ENCODE measurements around the gene ICAM4.

The ICAM4 gene

DNA sequence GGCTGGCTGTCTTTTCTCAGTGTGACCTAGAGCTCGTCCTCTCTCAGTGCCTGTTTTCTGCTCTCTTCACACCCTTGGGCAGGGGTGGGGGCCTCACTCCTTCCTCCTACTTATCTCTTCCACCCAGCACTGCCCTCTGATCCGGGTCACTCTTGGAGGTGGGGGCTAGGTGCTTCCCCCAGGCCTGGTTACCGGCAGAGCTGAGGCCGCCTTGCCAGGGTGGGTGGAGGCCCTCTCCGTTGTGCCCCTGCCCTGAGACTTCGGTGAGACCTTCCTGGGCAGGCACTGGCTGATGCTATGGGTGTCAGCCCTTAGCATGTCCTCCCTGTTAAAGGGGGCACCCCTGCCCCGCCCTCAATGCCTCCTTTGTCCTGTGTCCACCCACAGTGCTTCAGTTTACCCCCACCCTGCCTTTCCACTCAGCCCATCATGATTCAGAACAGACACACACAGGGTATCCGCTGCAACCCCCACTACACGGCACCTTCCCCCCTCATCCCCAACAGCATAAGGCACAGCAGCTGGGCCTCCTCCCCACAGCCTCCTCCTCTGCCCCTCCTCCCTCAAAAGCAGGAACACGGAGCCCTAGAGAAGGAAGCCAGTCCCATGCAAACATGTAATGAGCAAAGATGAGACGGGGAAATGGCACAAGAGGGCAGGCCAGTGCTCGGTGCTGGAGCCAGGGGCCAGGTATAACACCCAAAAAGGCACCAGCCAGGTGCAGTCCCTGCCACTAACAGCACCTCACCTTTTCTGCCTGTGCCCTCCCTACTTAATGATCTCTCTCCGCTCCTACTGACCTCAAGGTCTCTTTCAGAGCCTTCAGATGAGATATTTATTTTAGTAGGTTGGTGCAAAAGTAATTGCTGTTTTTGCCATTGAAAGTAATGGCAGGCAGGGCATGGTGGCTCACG lies 13.0 kb downstream of the ICAM4 start:
- TF ChIP-seq POLR2AphosphoS5 (IDR thresholded peaks at IDR 0.05; ENCODE audit: low read depth) = no peak
- TF ChIP-seq GABPA (IDR thresholded peaks at IDR 0.05; ENCODE audit: low read depth) = no peak
- TF ChIP-seq, protein P1, sequence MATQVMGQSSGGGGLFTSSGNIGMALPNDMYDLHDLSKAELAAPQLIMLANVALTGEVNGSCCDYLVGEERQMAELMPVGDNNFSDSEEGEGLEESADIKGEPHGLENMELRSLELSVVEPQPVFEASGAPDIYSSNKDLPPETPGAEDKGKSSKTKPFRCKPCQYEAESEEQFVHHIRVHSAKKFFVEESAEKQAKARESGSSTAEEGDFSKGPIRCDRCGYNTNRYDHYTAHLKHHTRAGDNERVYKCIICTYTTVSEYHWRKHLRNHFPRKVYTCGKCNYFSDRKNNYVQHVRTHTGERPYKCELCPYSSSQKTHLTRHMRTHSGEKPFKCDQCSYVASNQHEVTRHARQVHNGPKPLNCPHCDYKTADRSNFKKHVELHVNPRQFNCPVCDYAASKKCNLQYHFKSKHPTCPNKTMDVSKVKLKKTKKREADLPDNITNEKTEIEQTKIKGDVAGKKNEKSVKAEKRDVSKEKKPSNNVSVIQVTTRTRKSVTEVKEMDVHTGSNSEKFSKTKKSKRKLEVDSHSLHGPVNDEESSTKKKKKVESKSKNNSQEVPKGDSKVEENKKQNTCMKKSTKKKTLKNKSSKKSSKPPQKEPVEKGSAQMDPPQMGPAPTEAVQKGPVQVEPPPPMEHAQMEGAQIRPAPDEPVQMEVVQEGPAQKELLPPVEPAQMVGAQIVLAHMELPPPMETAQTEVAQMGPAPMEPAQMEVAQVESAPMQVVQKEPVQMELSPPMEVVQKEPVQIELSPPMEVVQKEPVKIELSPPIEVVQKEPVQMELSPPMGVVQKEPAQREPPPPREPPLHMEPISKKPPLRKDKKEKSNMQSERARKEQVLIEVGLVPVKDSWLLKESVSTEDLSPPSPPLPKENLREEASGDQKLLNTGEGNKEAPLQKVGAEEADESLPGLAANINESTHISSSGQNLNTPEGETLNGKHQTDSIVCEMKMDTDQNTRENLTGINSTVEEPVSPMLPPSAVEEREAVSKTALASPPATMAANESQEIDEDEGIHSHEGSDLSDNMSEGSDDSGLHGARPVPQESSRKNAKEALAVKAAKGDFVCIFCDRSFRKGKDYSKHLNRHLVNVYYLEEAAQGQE (IDR thresholded peaks at IDR 0.05; ENCODE audit: insufficient replicate concordance, low read depth) = no peak
- TF ChIP-seq SPI1 (IDR thresholded peaks at IDR 0.05; ENCODE audit: borderline replicate concordance, low read depth) = no peak; the same call in 1 of the 2 replicates
- TF ChIP-seq, protein P2, sequence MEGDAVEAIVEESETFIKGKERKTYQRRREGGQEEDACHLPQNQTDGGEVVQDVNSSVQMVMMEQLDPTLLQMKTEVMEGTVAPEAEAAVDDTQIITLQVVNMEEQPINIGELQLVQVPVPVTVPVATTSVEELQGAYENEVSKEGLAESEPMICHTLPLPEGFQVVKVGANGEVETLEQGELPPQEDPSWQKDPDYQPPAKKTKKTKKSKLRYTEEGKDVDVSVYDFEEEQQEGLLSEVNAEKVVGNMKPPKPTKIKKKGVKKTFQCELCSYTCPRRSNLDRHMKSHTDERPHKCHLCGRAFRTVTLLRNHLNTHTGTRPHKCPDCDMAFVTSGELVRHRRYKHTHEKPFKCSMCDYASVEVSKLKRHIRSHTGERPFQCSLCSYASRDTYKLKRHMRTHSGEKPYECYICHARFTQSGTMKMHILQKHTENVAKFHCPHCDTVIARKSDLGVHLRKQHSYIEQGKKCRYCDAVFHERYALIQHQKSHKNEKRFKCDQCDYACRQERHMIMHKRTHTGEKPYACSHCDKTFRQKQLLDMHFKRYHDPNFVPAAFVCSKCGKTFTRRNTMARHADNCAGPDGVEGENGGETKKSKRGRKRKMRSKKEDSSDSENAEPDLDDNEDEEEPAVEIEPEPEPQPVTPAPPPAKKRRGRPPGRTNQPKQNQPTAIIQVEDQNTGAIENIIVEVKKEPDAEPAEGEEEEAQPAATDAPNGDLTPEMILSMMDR (IDR thresholded peaks at IDR 0.05; ENCODE audit: insufficient read depth, low read length) = no peak
- Histone ChIP-seq H3K27ac (replicated peaks) (no peak overlapping the region), H3K4me3 (replicated peaks; ENCODE audit: insufficient read depth, low read length) (no peak overlapping the region), H3K27me3 (ENCODE audit: insufficient read depth, poor library complexity, severe bottlenecking) (peaks cover 12% of the 10 kb centered on the region)
- peak in 1 of 2 experiments; percentile 80 for DNase-seq (ENCODE audit: low read depth in 1 of 2, low spot score in 1 of 2)

- peak overlapping the region; percentile 64 for H3K27ac ChIP-seq (replicated peaks)
- H3K27me3 ChIP-seq (ENCODE audit: insufficient read depth, poor library complexity, severe bottlenecking) = no peaks in the 10 kb centered on the region
- DNase-seq (ENCODE audit: low read depth in 1 of 2, low spot score in 1 of 2) = peak; percentile 66 to 88
- TF ChIP-seq, protein P1 (IDR thresholded peaks at IDR 0.05; ENCODE audit: insufficient replicate concordance, low read depth) = no peak
- TF ChIP-seq SPI1 (IDR thresholded peaks at IDR 0.05; ENCODE audit: borderline replicate concordance, low read depth) (peak; percentile 27; the same call in 1 of the 2 replicates), GABPA (IDR thresholded peaks at IDR 0.05; ENCODE audit: low read depth) (no peak), POLR2AphosphoS5 (IDR thresholded peaks at IDR 0.05; ENCODE audit: low read depth) (peak; percentile 37; the same call in 1 of the 2 replicates)
- TF ChIP-seq, protein P2 (IDR thresholded peaks at IDR 0.05; ENCODE audit: insufficient read depth, low read length) = no peak
- no peak overlapping the region for H3K4me3 ChIP-seq (replicated peaks; ENCODE audit: insufficient read depth, low read length)
These were observed 18.5 kb downstream of the ICAM4 start for GRCh38 chr19:10305139-10305806.

GRCh38 chr19:10306327-10306726 lies 19.6 kb downstream of the ICAM4 start:
- H3K27ac ChIP-seq (replicated peaks) = peak overlapping the region; percentile 64

More at GRCh38 chr19:10306327-10306726, 19.6 kb downstream of the ICAM4 start:
- DNase-seq (ENCODE audit: low read depth in 1 of 2, low spot score in 1 of 2) = no peak
- TF ChIP-seq SPI1 (IDR thresholded peaks at IDR 0.05; ENCODE audit: borderline replicate concordance, low read depth) (no peak), POLR2AphosphoS5 (IDR thresholded peaks at IDR 0.05; ENCODE audit: low read depth) (no peak), GABPA (IDR thresholded peaks at IDR 0.05; ENCODE audit: low read depth) (no peak)
- TF ChIP-seq, protein P1 (IDR thresholded peaks at IDR 0.05; ENCODE audit: insufficient replicate concordance, low read depth) = no peak
- TF ChIP-seq, protein P2 (IDR thresholded peaks at IDR 0.05; ENCODE audit: insufficient read depth, low read length) = no peak
- H3K27me3 ChIP-seq (ENCODE audit: insufficient read depth, poor library complexity, severe bottlenecking) = no peaks in the 10 kb centered on the region
- no peak overlapping the region for H3K4me3 ChIP-seq (replicated peaks; ENCODE audit: insufficient read depth, low read length)
